NCI-H1436 treated with DMSO at 0.1 percent for 48 hours (cell line): ENCODE data around the gene NOXRED1.
A peak's percentile ranks its signal among the peaks of the same experiment; 100 is the strongest.

Experiments used
- DNase-seq: peaks from one replicate; lab custom pipeline; 2025; lab: John Stamatoyannopoulos, UW

Gene NOXRED1

DNA sequence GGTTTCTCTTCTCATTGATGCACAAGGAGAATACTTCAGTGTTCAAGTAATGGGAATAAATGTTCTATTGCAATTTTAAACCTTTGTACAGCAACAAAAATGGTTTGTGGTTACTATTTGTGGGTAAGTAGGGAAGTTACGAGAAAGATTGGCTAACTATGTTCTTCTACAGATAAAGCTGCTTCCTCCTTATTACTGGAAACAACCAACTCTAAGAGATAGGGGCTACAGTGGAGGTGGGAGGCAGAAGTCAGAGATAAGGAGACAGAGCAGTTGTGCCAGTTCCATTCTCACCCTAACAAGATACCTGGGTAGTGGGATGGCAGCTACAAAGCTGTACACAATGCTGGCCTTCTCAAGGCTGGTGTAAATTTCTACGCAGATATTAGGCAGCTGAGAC is 16.2 kb downstream of the NOXRED1 start:
- DNase-seq, result no peak

GRCh38 chr14:77406718-77407117 is 16.6 kb downstream of the NOXRED1 start:
- no peak for DNase-seq

- no peak for DNase-seq
These were observed 17.2 kb downstream of the NOXRED1 start for GRCh38 chr14:77406086-77406485.

- DNase-seq, result no peak
These were observed 19.6 kb downstream of the NOXRED1 start for GRCh38 chr14:77403768-77404167.

- no peak for DNase-seq
These were observed 23.1 kb downstream of the NOXRED1 start for GRCh38 chr14:77400216-77400615.

- no peak for DNase-seq
These were observed 33.1 kb downstream of the NOXRED1 start for GRCh38 chr14:77390188-77390587.

- DNase-seq, result no peak
These were observed 44.6 kb downstream of the NOXRED1 start for GRCh38 chr14:77378701-77379100.

- no peak for DNase-seq
These were observed 45.9 kb downstream of the NOXRED1 start for GRCh38 chr14:77377502-77377844.

- DNase-seq, result peak; percentile 9
These were observed 46.4 kb downstream of the NOXRED1 start, which contains the start of the genes SAMD15 and TMED8 for GRCh38 chr14:77376771-77377501. SAMD15 (plus strand) TSS chr14:77377379; CDS start chr14:77377419, 40 bp downstream. TMED8 (minus strand) TSS chr14:77377094; CDS start chr14:77377053, 41 bp downstream.

DNA sequence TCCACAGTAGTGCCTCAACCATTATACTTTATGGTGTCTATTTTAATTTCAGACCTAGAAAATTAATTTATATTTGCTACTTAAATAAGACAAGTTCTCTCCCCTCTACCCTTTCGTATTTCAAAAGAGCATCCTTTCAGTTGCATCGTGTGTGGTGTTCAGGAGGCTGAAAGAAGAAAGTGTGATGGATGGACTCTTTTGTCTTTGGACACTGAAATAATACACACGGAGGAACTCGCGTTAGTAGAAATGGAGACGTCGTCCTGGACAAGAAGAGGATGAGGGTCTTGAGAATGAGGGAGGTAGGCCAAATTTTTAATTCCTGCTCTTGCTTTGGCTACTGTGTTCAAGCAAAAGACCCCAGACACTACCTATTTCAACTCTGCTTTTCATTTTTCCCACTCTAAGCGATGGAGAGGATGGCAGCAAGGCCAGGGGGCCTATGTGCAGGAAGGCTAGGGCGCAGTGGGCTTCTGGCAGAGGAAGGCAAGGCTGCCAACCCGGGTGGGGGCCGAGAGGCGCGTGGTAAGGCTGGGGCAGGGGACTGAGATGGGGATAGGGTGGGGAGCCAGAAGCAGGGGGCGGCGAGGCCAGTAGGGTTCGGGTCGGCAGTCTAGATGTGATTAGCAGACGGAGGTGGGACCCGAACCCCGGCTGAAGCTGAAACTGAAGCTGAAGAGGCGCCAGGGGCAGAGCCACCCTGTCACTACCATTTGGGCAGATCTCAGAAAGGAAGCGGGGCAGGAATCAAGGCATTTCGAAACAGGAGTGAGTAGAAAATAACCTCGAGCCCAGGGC is 47.2 kb downstream of the NOXRED1 start:
- DNase-seq, result no peak

DNA sequence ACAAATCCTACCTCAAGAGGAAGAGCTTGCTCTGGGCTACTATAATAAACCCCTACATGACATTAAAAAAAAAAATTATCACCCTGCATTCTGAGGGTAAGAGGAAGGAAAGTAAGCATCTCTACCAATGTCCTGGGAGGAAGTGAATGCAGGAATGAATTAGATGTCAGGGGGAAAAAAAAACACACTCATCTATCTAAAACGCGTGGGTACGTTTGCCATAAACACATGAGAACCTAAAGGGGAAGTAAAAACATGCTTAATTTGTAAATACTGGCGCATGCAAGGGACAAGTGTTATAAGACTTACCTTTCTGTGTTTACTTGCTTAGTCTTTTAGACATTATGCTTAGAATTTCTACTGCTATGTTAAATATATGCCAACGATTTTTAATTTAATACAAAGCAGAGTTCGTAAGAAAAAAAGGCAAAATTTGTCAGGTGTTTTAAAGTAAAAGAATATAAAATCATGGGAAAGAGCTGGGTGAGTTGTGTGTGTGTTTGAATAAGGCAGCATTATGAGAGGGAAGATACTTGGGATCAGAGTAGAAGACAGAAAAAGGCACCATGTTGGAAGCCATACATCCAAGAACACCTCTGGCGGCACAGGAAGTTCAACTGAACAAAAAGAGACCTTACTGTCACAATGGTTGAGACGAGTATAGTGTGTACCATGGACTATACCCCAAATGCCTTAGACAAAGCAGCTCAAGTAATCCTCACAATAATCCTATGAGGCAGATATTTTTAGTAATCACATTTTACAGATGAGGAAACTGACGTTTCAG is 48.0 kb downstream of the NOXRED1 start:
- no peak for DNase-seq

DNA sequence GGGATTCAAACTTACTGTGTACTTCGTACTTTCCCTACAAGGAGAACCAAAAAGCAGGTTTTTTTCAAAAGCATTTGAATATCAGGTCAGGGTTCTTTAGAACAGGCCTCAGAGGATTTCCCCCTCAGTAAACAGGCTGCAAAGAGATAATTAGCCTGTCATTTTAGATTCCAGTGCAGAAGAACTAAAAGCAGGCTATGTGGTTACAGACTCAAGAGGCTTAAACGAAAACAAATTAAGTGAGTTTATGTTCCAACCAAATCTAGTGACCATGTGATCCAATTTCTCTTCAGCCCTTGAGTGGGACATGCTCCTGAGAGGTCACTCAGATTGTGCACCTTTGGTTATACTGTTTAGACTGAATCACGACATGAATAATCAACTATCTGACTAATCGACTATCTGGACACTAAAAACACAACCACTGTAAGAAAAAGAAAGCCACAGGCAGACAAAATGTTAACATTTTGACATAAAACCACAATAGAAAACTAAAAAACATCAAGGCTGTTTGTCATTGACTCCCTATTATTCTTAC is 51.0 kb downstream of the NOXRED1 start:
- DNase-seq, result no peak

- no peak for DNase-seq
These were observed 54.0 kb downstream of the NOXRED1 start for GRCh38 chr14:77369285-77369684.

DNA sequence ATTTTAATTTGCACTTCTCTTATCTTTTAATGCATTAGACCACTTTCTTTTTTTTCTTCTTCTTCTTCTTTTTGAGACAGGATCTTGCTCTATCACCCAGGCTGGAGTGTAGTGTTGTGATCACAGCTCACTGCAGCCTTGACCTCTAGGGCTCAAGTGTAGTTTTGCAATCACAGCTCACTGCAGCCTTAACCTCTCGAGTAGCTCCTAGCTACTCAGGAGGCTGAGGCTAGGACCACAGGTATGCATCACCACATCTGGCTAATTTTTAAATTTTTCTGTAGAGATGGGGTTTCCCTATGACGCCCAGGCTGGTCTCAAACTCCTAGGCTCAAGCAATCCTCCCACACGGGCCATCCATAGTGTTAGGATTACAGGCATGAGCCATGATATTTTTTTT is 59.2 kb downstream of the NOXRED1 start:
- no peak for DNase-seq

GRCh38 chr14:77359626-77360025 is 63.7 kb downstream of the NOXRED1 start:
- no peak for DNase-seq

DNA sequence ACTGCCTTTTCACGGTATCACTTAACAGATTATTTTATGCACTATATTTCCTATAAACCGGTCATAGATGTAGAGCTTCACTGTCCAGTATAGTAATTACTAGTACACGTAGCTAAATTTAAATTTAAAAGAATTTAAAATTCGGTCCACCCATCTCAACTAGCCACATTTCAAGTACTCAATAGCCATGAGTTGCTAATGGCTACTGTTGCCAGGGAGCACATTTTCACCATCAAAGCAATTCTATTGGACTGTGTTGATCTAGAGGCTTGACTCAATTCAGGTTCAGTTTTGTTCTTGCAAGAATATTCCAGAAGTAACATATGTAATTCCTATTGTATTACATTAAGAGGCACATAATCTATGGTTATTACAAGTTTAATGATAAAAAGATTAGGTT is 66.4 kb downstream of the NOXRED1 start:
- DNase-seq, result no peak

DNA sequence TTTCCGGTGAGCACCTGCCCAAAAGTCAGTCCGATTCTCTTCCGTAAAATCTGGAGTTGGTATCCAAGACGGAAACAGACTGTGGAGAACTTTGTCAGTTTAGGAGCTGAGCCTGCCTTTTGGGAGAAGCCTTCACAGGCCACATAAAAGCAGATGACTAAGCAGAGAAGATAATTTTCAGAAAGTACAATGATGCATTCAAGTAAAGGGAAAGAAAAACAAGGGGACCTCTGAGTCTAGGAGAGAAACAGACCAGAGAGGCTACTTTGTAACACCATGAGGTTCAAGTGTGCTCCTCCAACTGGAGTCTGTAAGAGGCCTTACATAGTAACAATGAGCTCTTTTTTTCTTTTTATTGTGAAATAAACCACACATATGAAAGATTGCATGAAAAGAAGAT is 67.5 kb downstream of the NOXRED1 start:
- no peak for DNase-seq

- no peak for DNase-seq
These were observed 69.7 kb downstream of the NOXRED1 start for GRCh38 chr14:77353469-77354141.

- DNase-seq, result no peak
These were observed 75.6 kb downstream of the NOXRED1 start for GRCh38 chr14:77347751-77348150.

GRCh38 chr14:77346495-77346894 is 76.8 kb downstream of the NOXRED1 start:
- DNase-seq, result no peak

- DNase-seq, result no peak
These were observed 78.8 kb downstream of the NOXRED1 start for GRCh38 chr14:77344377-77344996.
